Testis (tissue), 2 donors: ENCODE results near the gene RP9.

Source experiments
- CTCF ChIP-seq, 3 experiments: fragments of 450-650 bp in 2 of 3; fragments of 200-600 bp in 1 of 3; sonication (generic) in 1 of 3; IDR thresholded peaks; one replicate each; pipeline ENCODE4 v1.5.1; 2016 to 2019; ENCODE audit warnings: antibody characterized with exemption in 3 of 3, mild to moderate bottlenecking in 2 of 3, moderate library complexity in 1 of 3
- POLR2A ChIP-seq: fragments of 450-650 bp; IDR thresholded peaks from one replicate; pipeline ENCODE4 v1.6.1; 2017; ENCODE audit warnings: antibody characterized with exemption, mild to moderate bottlenecking, moderate library complexity

- TF ChIP-seq CTCF (IDR thresholded peaks at IDR 0.05) (no peak), POLR2A (no peak)
These were observed 36.0 kb upstream of the RP9 start for GRCh38 chr7:33145156-33145555.
